IPS DF 19.7 (cell line): ENCODE data around the gene PYY.
"Not testable (repeated sequence)": the region's sequence is repeated elsewhere in the genome, so short reads cannot be mapped to it uniquely, and the experiment has no call there.

Experiments used
- DNase-seq: peaks from one replicate; pipeline ENCODE4 v3.0.0-alpha.2; 2013; ENCODE audit warnings: low read depth, low spot score

The PYY gene

DNA sequence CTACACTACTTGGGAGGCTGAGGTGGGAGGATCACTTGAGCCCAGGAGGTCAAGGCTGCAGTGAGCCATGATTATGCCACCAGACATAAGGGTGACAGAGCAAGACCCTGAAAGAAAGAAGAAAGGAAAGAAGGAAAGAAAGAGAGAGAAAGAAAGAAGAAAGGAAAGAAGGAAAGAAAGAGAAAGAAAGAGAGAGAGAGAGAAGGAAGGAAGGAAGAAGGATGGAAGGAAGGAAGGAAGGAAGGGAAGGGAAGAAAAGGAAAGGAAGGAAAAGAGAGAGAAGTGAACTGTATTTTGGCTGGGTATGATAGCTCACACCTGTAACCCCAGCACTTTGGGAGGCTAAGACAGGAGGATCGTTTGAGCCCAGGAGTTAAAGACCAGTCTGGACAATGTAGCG, 24.3 kb upstream of the PYY start:
- DNase-seq, result no peak

- DNase-seq, result no peak
Measured at GRCh38 chr17:43976963-43977837, 23.5 kb upstream of the PYY start.

DNA sequence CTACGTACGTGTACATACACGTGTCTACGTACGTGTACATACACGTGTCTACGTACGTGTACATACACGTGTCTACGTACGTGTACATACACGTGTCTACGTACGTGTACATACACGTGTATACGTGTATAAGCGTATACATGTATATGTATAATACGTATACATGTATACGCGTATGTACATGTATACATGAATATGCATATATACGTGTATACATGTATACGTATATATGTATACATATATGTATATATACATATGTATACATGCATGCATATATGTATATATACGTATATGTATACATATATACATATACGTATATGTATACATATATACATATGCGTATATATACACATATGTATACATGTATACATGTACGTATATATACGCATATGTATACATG, 22.2 kb upstream of the PYY start:
- no peak for DNase-seq

DNA sequence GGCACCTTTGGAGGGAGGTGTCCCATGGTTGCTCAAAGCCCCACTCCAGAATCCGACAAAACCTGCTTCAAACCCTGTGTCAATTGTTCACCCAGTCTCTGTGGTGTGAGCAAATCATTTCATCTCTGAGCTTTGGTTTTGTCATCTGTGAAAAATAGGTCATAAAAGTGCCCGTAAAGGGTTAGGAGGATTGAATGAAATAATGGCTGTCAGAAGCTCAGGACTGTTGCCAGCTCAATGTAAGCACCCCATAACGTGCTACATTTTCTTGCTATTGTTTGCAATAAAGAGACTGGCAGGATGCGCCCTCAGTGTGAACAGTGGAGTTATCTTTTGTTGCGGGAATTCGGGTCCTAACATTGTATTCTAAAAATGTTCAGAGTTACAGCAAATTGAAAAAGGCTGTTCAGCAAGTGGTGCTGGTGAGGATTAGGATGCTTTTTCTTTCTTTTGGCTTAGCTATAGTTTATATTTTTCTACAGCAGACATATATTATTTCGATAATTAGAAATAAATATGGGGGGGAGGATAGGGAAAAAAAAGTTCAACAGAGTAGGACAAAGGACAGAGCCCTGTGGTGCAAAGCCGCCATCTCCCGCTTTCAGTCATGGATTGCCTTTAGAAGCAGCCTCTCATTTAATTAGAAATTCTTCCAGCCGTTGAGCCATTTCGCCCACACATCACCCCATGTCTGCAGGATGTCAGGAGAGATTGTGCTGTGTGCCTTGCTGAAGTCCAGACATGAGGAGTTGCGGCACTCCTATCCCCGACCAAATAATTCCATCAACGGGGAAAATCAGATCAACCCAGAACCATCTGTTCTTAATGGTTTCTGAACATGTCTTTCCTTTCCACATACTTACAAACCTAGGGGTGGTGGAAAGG, 20.9 kb upstream of the PYY start:
- DNase-seq, result no peak

DNA sequence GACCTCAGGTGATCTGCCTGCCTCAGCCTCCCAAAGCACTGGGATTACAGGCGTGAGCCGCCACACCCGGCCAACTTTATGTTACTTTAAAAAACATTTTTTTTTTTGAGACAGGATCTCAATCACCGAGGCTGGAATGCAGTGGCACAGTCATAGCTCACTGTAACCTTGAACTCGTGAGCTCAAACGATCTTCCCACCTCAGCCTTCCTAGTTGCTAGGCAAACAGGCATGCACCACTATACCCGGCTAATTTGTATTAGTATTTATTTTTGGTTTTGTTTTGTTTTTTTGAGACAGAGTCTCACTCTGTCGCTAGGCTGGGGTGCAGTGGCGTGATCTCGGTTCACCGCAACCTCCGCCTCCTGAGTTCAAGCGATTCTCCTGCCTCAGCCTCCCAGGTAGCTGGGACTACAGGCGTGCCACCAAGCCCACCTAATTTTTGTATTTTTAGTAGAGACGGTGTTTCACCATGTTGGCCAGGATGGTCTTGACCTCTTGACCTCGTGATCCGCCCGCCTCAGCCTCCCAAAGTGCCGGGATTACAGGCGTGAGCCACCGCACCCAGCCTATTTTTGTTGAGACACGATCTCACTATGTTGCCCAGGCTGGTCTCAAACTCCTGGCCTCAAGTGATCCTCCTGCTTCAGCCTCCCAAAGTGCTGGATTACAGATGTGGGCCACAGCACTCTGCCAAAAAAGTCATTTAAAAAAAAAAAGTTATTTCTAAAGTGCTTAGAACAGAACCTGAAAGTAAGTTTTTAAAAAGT, 18.9 kb upstream of the PYY start:
- not testable (repeated sequence) for DNase-seq

DNA sequence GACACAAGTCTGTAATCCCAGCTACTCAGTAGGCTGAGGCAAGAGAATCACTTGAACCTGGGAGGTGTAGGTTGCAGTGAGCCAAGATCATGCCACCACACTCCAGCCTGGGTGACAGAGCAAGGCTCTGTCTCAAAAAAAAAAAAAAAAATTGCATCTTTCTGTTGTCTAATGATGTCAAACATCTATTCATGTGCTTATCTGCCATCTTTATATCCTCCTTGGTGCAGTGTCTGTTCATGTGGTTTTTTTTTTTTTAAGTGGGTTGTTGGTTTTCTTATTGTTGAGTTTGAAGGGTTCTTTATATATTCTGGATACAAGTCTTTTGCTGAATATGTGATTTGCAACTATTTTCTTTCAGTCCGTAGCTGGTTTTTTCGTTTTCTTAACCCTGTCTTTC, 17.7 kb upstream of the PYY start:
- DNase-seq, result not testable (repeated sequence)

DNA sequence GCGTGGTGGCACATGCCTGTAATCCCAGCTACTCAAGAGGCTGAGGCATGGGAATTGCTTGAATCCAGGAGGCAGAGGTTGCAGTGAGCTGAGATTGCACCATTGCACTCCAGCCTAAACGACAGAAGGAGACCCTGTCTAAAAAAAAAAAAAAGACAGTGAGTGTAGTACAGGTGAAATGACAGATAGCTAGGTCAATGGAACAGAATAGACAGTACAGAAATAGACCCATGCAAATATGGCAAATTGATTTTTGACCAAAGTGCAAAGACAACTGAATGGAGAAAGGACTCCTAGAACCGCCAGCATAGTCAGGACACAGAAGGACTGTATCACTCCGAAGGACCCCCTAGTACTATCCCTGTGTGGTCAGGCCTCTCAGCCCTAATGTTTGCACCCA, 16.6 kb upstream of the PYY start:
- no peak for DNase-seq

- DNase-seq, result no peak
Measured at GRCh38 chr17:43967251-43967875, 13.6 kb upstream of the PYY start.

- no peak for DNase-seq
Measured at GRCh38 chr17:43966276-43966675, 12.5 kb upstream of the PYY start.

DNA sequence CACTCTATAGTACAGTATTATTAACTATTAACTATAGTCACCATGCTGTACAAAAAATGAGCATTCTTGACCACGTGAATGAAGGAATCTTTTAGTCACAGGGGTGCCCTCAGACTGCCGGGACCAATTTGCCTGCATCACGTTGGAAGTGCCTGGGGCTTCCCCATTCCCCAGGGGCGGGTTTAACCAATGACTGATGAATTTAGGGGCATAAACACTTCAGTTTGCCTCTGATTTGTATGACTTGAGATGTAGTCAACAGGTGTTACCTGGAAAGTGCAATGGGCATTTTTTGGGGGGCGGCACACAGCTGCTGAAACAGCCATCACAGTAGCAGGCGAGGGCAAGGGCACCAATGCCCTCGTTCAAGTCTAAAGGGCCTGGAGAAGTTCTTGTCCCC, 8.7 kb upstream of the PYY start:
- DNase-seq, result no peak

- DNase-seq, result no peak
Measured at GRCh38 chr17:43961954-43962353, 8.2 kb upstream of the PYY start.

DNA sequence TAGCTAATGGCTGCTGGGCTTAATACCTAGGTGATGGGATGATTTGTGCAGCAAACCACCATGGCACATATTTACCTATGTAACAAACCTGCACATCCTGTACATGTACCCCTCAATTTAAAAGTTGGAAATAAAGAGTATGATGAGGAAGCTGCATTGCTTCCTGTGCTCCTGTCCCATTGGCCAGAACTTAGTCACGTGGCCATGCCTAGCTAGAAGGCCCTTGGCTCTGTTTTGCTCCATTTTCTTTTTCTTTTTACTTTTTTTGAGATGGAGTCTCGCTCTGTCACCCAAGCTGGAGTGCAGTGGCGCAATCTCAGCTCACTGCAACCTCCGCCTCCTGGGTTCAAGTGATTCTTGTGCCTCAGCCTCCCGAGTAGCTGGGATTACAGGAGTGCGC, 7.6 kb upstream of the PYY start:
- not testable (repeated sequence) for DNase-seq

DNA sequence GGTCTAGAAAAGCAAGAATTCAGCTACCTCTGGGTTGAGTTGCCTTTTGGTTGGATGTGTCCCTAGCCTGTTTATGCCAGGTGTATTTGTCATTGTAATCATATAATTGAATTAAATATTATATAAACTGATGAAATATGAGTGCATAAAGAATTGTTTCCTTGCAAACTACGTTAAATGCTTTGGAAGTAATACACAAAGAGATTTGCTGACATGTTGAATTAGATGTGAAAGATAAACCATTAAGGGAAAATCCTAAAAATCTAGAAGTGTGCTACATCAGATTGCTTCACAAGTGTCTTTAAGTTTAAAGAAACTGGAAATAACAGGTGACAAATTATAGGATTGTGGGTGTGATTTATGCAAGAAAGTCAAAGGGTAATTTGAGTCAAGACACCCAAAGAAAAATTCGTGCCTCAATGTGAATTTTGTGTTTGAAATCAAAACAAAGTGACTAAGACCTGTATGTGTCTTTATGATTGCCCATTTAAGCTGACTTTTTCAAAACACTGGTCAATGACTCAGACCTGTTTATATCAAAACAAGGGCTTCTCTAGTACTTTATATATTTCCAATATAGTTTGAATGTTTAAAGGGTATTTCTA, 5.1 kb upstream of the PYY start:
- DNase-seq, result no peak

DNA sequence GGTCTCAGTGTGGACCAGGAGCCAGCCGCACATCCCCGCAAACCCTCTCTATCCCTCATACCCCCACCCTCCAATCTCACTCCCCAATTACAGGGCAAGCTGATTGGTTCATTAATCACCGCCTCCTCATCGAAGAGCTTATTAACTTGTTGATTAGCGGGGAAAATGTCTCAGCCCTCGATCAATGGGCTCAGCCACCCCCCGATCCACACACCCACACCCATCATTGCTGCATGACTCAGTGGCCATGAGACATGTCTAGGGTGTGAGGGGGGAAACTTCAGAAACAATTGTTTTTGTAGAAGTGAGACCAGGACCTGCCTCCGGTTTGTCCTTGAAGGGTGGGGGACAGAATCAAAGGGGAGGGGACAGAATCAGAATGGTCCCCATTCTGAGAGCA, 2.5 kb upstream of the PYY start:
- no peak for DNase-seq

DNA sequence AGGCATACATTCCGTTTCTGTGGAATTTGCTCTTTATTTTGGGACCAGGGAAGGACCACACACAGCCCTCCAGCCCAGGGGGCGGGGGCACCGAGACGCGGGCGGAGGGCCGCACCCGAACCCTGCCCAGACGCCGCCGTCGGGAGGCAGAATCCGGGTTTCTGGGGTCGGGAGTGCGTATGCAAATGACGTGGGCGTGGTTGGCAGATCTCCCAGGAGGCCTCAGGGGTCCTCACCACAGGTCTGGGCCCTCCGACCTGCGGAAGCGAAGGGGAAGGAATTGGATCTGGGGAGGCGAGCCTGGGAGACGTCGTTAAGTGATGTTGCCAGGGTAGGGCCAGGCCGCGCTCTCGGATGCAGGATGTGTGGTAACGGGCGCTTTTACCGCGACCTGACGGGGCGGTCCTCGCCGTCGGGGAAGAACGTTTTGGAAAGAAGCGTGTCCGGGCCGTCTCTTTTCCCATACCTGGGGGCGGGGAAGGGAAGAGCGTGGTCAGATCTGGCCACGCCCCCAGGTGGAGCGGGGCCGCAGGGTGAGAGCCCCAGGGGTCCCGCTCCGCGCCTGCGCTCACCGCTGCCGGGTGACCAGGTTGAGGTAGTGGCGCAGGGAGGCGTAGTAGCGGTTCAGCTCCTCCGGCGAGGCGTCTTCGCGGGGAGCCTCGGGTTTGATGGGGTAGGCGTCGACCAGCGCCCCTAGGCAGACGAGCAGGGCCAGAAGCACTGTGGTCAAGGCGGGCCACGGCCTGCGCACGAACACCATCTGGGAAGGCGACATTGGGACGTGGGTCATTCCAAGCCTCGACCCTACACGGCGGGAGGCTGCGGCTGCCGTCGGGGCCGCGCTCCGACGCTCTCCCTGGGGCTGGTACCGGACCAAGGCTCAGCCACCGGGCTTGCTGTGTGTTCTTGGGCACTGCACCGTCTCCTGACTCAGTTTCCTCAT, 745 bp downstream of the PYY start:
- peak; percentile 75 for DNase-seq

GRCh38 chr17:43952351-43952723, 1.4 kb downstream of the PYY start:
- DNase-seq, result no peak

- no peak for DNase-seq
Measured at GRCh38 chr17:43951750-43952149, 2.0 kb downstream of the PYY start.

GRCh38 chr17:43950554-43950953, 3.2 kb downstream of the PYY start:
- no peak for DNase-seq

DNA sequence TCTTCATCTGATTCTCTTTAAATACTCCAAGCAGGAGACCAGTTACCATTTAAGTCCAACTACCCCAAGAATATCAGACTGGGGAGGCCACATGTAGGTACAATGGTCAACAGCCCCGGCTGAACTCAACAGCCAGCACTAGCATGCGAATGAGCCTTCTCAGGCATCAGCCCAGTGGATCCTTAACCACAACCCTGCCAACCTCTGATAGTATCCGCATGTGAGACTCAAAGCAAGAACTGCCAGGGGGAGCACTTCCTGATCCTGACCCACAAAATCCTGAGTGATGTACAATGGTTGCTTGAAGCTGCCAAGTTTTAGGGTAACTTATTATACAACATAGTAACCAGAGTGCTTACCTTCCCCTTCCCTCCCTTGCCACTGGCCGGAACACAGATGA, 4.0 kb downstream of the PYY start:
- no peak for DNase-seq

DNA sequence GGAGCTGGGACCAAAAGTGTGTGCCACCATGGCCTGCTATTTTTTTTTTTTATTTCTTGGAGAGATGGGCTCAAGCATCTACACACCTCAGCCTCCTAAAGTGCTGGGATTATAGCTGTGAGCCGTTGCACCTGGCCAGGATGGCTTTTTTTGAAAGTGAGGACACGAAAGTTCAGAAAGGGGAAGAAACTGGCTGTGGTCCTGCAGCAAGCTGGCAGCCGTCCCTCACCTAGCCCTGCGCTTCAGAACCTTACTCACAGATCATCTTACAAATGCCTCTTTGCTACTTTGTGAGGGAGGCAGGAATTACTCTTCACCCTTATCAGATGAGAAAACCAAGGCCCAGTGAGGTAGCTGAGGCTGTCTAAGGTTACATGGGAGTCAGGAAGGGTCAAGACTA, 7.0 kb downstream of the PYY start:
- DNase-seq, result no peak
